Skeletal muscle satellite cell (primary cell): ENCODE results near the gene TMEM44. TPM values are rescaled to one million over a fixed set of nuclear protein-coding genes. Genes with fewer than 3 reads are reported as not detected.
A peak's percentile ranks its signal among the peaks of the same experiment; 100 is the strongest.

ENCODE experiments used
- H3K27me3 ChIP-seq: 2 replicates; pipeline ENCODE4 v1.7.0; 2013; ENCODE audit warnings: low read length; ENCODE audit not compliant: control insufficient read depth, insufficient read depth
- H3K36me3 ChIP-seq: 2 replicates; pipeline ENCODE4 v1.7.0; 2013; ENCODE audit warnings: mild to moderate bottlenecking, control low read depth, low read length; ENCODE audit not compliant: insufficient read depth
- H3K4me1 ChIP-seq: 2 replicates; pipeline ENCODE4 v1.7.0; 2013; ENCODE audit warnings: low read length; ENCODE audit not compliant: control insufficient read depth, insufficient read depth
- H3K4me2 ChIP-seq: 2 replicates; pipeline ENCODE4 v1.7.0; 2013; ENCODE audit warnings: mild to moderate bottlenecking, low read length
- H3K4me3 ChIP-seq: 2 replicates; pipeline ENCODE4 v1.7.0; 2013; ENCODE audit warnings: low read length
- H3K9ac ChIP-seq: 2 replicates; pipeline ENCODE4 v1.7.0; 2013; ENCODE audit warnings: mild to moderate bottlenecking, low read depth, low read length, moderate library complexity
- H3K9me3 ChIP-seq: replicated peaks from 2 replicates; pipeline ENCODE4 v1.7.0; 2013; ENCODE audit warnings: mild to moderate bottlenecking, control low read depth, low read length
- total RNA-seq: library from RNA; depleted of rRNA; stranded (reverse); fragments of >200 nt; gene quantifications from 2 replicates; pipeline ENCODE4 v1.2.3, GENCODE V29; 2012; rRNA removed

TMEM44 gene
- total RNA-seq: 12.5 and 15.2 TPM in 2 replicates

GRCh38 chr3:194633349-194634004 is at the start of gene TMEM44:
Gene TMEM44, minus strand, starts transcription at chr3:194633419. Its CDS starts 204 bp downstream, at chr3:194633215.
- Histone ChIP-seq H3K36me3 (peaks cover 27% of the 10 kb centered on the region), H3K4me1 (peaks cover 17% of the 10 kb centered on the region), H3K4me2 (peak within 1 kb of the TSS; percentile 97), H3K9me3 (no peaks in the 10 kb centered on the region), H3K27me3 (no peaks in the 10 kb centered on the region), H3K4me3 (peak within 1 kb of the TSS; percentile 89), H3K9ac (peak within 1 kb of the TSS; percentile 82)

GRCh38 chr3:194682694-194683310 is 49.6 kb upstream of the TMEM44 start:
- Histone ChIP-seq H3K4me3 (no peak overlapping the region), H3K4me1 (peaks cover 24% of the 10 kb centered on the region), H3K9me3 (no peaks in the 10 kb centered on the region), H3K9ac (no peak overlapping the region), H3K27me3 (no peaks in the 10 kb centered on the region), H3K4me2 (peak overlapping the region; percentile 67), H3K36me3 (no peaks in the 10 kb centered on the region)

- no peaks in the 10 kb centered on the region for H3K36me3 ChIP-seq
- H3K9me3 ChIP-seq: no peaks in the 10 kb centered on the region
- peak overlapping the region; percentile 67 for H3K4me2 ChIP-seq
- H3K9ac ChIP-seq: no peak overlapping the region
- peaks cover 19% of the 10 kb centered on the region for H3K4me1 ChIP-seq
- peaks cover 5% of the 10 kb centered on the region for H3K27me3 ChIP-seq
- H3K4me3 ChIP-seq: no peak overlapping the region
Observed at GRCh38 chr3:194682189-194682693, 49.0 kb upstream of the TMEM44 start.

GRCh38 chr3:194680888-194681615 is 47.8 kb upstream of the TMEM44 start:
- peaks cover 12% of the 10 kb centered on the region for H3K27me3 ChIP-seq
- no peaks in the 10 kb centered on the region for H3K36me3 ChIP-seq
- H3K4me3 ChIP-seq: no peak overlapping the region
- peaks cover 12% of the 10 kb centered on the region for H3K4me1 ChIP-seq
- no peaks in the 10 kb centered on the region for H3K9me3 ChIP-seq
- no peak overlapping the region for H3K9ac ChIP-seq
- H3K4me2 ChIP-seq: no peak overlapping the region

GRCh38 chr3:194676471-194676870 is 43.3 kb upstream of the TMEM44 start:
- no peaks in the 10 kb centered on the region for H3K9me3 ChIP-seq
- no peak overlapping the region for H3K9ac ChIP-seq
- peaks cover 25% of the 10 kb centered on the region for H3K27me3 ChIP-seq
- no peaks in the 10 kb centered on the region for H3K36me3 ChIP-seq
- peaks cover 11% of the 10 kb centered on the region for H3K4me1 ChIP-seq
- H3K4me3 ChIP-seq: no peak overlapping the region
- H3K4me2 ChIP-seq: no peak overlapping the region

- Histone ChIP-seq H3K36me3 (no peaks in the 10 kb centered on the region), H3K4me2 (no peak overlapping the region), H3K4me3 (no peak overlapping the region), H3K9me3 (no peaks in the 10 kb centered on the region), H3K27me3 (peaks cover 25% of the 10 kb centered on the region), H3K9ac (no peak overlapping the region), H3K4me1 (peaks cover 18% of the 10 kb centered on the region)
Observed at GRCh38 chr3:194675680-194676079, 42.5 kb upstream of the TMEM44 start.

GRCh38 chr3:194675081-194675640 is 41.9 kb upstream of the TMEM44 start:
- H3K9ac ChIP-seq: no peak overlapping the region
- H3K4me3 ChIP-seq: no peak overlapping the region
- no peak overlapping the region for H3K4me2 ChIP-seq
- H3K9me3 ChIP-seq: no peaks in the 10 kb centered on the region
- no peaks in the 10 kb centered on the region for H3K36me3 ChIP-seq
- peaks cover 25% of the 10 kb centered on the region for H3K27me3 ChIP-seq
- H3K4me1 ChIP-seq: peaks cover 21% of the 10 kb centered on the region

GRCh38 chr3:194673761-194674160 is 40.5 kb upstream of the TMEM44 start:
- H3K4me3 ChIP-seq: no peak overlapping the region
- peaks cover 21% of the 10 kb centered on the region for H3K4me1 ChIP-seq
- peaks cover 7% of the 10 kb centered on the region for H3K36me3 ChIP-seq
- peaks cover 25% of the 10 kb centered on the region for H3K27me3 ChIP-seq
- H3K9ac ChIP-seq: no peak overlapping the region
- H3K9me3 ChIP-seq: no peaks in the 10 kb centered on the region
- no peak overlapping the region for H3K4me2 ChIP-seq

GRCh38 chr3:194672876-194673275 is 39.7 kb upstream of the TMEM44 start:
- Histone ChIP-seq H3K4me3 (peak overlapping the region; percentile 78), H3K4me1 (peaks cover 21% of the 10 kb centered on the region), H3K9me3 (no peaks in the 10 kb centered on the region), H3K4me2 (peak overlapping the region; percentile 73), H3K9ac (peak overlapping the region; percentile 96), H3K36me3 (peaks cover 14% of the 10 kb centered on the region), H3K27me3 (peaks cover 25% of the 10 kb centered on the region)

- peak within 1 kb of the TSS; percentile 96 for H3K9ac ChIP-seq
- peak within 1 kb of the TSS; percentile 78 for H3K4me3 ChIP-seq
- no peaks in the 10 kb centered on the region for H3K9me3 ChIP-seq
- H3K4me2 ChIP-seq: peak within 1 kb of the TSS; percentile 73
- peaks cover 19% of the 10 kb centered on the region for H3K27me3 ChIP-seq
- H3K4me1 ChIP-seq: peaks cover 21% of the 10 kb centered on the region
- peaks cover 14% of the 10 kb centered on the region for H3K36me3 ChIP-seq
Observed at GRCh38 chr3:194671900-194672808, 38.9 kb upstream of the TMEM44 start, which contains the start of gene LSG1. Gene LSG1, minus strand, starts transcription at chr3:194672191. Its CDS starts 29 bp downstream, at chr3:194672162.
